ENCODE measurements around the gene ANKRD11. TPM values are rescaled to one million over a fixed set of nuclear protein-coding genes. Genes with fewer than 3 reads are reported as not detected.

The ANKRD11 gene
- total RNA-seq, 2 experiments from 2014 or later: 157 to 175 TPM

- Mint-ChIP-seq H3K4me1 (ENCODE audit: low read depth) (peaks cover 88% of the 10 kb centered on the region), H3K9me3 (ENCODE audit: insufficient read depth) (no peaks in the 10 kb centered on the region), H3K4me3 (peak overlapping the region; percentile 2), H3K27me3 (ENCODE audit: low read depth) (no peaks in the 10 kb centered on the region), H3K36me3 (ENCODE audit: low read depth) (peaks cover 11% of the 10 kb centered on the region), H3K27ac (peak overlapping the region; percentile 80)
- CTCF ChIA-PET: interaction anchor here (1.0 to 2.2 kb wide), 4 partner anchors 57 to 99 kb away, joined by 3 to 6 read pairs (median 4); partner anchors contain the start of gene SPG7
- ATAC-seq (peak; percentile 62), DNase-seq (peak; percentile 73)
- POLR2A ChIA-PET: interaction anchor here (1.2 to 1.6 kb wide), 2 partner anchors 80 to 168 kb away, joined by 3 to 4 read pairs; no protein-coding TSS in a partner anchor
Measured at GRCh38 chr16:89409161-89409711, 81.1 kb downstream of the ANKRD11 start.

DNA sequence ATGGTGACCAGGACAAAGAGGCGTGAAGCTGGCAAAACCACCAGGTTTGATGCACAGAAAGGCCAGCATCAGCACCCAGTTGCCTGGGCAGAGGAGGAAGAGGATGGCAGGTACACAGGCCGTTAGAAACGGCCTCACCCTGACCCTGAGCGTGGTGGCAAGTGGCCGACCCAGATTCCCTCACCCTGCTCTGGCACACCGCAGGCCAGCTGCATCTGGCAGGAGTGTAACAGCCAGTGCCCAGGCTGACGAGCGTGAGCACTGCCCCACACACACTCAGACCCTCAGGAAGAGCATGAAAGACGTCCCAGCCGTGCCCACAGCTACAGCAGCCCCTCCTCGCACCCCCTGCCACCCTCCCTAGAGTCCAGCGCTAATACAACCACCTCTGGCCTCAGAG, 82.0 kb downstream of the ANKRD11 start:
- H3K36me3 Mint-ChIP-seq (ENCODE audit: low read depth): peaks cover 14% of the 10 kb centered on the region
- peak overlapping the region; percentile 59 for H3K4me3 Mint-ChIP-seq
- H3K27ac Mint-ChIP-seq: peak overlapping the region; percentile 80
- ChIA-PET CTCF (interaction anchor here (0.8 to 2.2 kb wide), 5 partner anchors 18 to 100 kb away, joined by 3 to 6 read pairs (median 3); partner anchors contain the start of gene SPG7), POLR2A (interaction anchor here (1.6 kb wide), 1 partner anchor 81 kb away, joined by 4 read pairs; no protein-coding TSS in a partner anchor)
- no peaks in the 10 kb centered on the region for H3K27me3 Mint-ChIP-seq (ENCODE audit: low read depth)
- H3K9me3 Mint-ChIP-seq (ENCODE audit: insufficient read depth): no peaks in the 10 kb centered on the region
- no peak for DNase-seq
- H3K4me1 Mint-ChIP-seq (ENCODE audit: low read depth): peaks cover 88% of the 10 kb centered on the region
- no peak for ATAC-seq

- H3K27ac Mint-ChIP-seq: peak overlapping the region; percentile 80
- POLR2A ChIA-PET: interaction anchor here (1.6 kb wide), 1 partner anchor 82 kb away, joined by 4 read pairs; no protein-coding TSS in a partner anchor
- H3K27me3 Mint-ChIP-seq (ENCODE audit: low read depth): no peaks in the 10 kb centered on the region
- DNase-seq: no peak
- H3K4me1 Mint-ChIP-seq (ENCODE audit: low read depth): peaks cover 89% of the 10 kb centered on the region
- CTCF ChIA-PET: interaction anchor here (0.8 to 2.2 kb wide), 4 partner anchors 18 to 101 kb away, joined by 3 to 6 read pairs (median 4); partner anchors contain the start of gene SPG7
- peak overlapping the region; percentile 59 for H3K4me3 Mint-ChIP-seq
- peaks cover 16% of the 10 kb centered on the region for H3K36me3 Mint-ChIP-seq (ENCODE audit: low read depth)
- ATAC-seq: peak; percentile 6
- H3K9me3 Mint-ChIP-seq (ENCODE audit: insufficient read depth): no peaks in the 10 kb centered on the region
Measured at GRCh38 chr16:89407925-89408300, 82.4 kb downstream of the ANKRD11 start.

DNA sequence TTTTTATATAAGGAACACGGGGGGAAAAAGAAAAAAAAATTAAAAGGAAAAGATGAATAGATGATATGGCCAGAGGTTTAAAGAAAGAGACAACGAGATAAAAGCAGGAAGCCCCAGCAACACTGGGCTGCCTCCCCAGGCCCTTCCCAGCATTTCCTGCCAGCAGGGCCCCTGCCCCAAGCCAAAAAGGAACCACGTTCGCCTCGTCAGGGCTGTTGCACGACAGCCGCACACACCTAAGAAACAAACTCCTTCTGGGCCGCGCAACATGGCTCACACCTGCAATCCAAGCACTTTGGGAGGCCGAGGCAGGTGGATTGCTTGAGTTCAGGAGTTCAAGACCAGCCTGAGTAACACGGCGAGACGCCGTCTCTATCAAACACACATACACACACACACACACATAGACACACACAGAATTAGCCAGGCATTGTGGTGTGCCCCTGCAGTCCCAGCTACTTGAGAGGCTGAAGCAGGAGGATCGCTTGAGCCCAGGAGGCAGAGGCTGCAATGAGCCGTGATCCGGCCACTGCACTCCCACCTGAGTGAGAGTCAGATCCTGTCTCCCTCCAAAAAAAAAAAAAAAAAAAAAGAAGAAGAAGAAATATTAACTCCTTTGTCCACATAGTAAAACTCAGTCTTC, 83.0 kb downstream of the ANKRD11 start:
- H3K27ac Mint-ChIP-seq: peak overlapping the region; percentile 80
- peaks cover 16% of the 10 kb centered on the region for H3K36me3 Mint-ChIP-seq (ENCODE audit: low read depth)
- no peaks in the 10 kb centered on the region for H3K27me3 Mint-ChIP-seq (ENCODE audit: low read depth)
- H3K4me3 Mint-ChIP-seq: peak overlapping the region; percentile 59
- H3K4me1 Mint-ChIP-seq (ENCODE audit: low read depth): peaks cover 88% of the 10 kb centered on the region
- ATAC-seq (peak; percentile 27), DNase-seq (peak; percentile 63)
- ChIA-PET POLR2A (no interaction called here), CTCF (interaction anchor here (0.8 to 1.9 kb wide), 3 partner anchors 19 to 101 kb away, joined by 3 to 6 read pairs (median 3); partner anchors contain the start of gene SPG7)
- H3K9me3 Mint-ChIP-seq (ENCODE audit: insufficient read depth): no peaks in the 10 kb centered on the region

- Mint-ChIP-seq H3K27me3 (ENCODE audit: low read depth) (no peaks in the 10 kb centered on the region), H3K4me3 (no peak overlapping the region), H3K27ac (peak overlapping the region; percentile 80), H3K9me3 (ENCODE audit: insufficient read depth) (no peaks in the 10 kb centered on the region), H3K36me3 (ENCODE audit: low read depth) (peaks cover 16% of the 10 kb centered on the region), H3K4me1 (ENCODE audit: low read depth) (peaks cover 92% of the 10 kb centered on the region)
- ChIA-PET CTCF (no interaction called here), POLR2A (no interaction called here)
- ATAC-seq (no peak), DNase-seq (no peak)
Measured at GRCh38 chr16:89406277-89406888, 84.0 kb downstream of the ANKRD11 start.

DNA sequence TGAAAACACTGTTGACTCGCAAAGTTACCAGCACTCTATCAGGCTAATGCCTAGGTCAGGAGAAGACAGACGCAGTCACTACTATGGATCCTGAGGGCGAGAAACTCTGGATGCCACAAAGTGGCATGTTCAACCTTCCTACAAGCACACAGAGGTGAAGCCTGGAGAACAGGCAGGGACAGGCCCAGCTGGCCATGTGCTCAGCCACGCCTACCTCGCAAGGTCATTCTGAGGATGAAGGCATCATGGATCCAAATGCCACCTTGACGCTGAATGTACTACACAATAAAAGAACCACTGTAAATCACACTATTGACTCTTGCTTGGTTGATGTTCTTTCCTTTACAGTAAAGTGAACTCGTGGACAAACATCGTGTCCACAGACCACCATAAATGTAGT, 85.8 kb downstream of the ANKRD11 start:
- no peaks in the 10 kb centered on the region for H3K27me3 Mint-ChIP-seq (ENCODE audit: low read depth)
- no peak for DNase-seq
- POLR2A ChIA-PET: no interaction called here
- no peak for ATAC-seq
- CTCF ChIA-PET: no interaction called here
- H3K4me1 Mint-ChIP-seq (ENCODE audit: low read depth): peaks cover 78% of the 10 kb centered on the region
- H3K4me3 Mint-ChIP-seq: no peak overlapping the region
- H3K9me3 Mint-ChIP-seq (ENCODE audit: insufficient read depth): no peaks in the 10 kb centered on the region
- peaks cover 14% of the 10 kb centered on the region for H3K36me3 Mint-ChIP-seq (ENCODE audit: low read depth)
- peak overlapping the region; percentile 69 for H3K27ac Mint-ChIP-seq

DNA sequence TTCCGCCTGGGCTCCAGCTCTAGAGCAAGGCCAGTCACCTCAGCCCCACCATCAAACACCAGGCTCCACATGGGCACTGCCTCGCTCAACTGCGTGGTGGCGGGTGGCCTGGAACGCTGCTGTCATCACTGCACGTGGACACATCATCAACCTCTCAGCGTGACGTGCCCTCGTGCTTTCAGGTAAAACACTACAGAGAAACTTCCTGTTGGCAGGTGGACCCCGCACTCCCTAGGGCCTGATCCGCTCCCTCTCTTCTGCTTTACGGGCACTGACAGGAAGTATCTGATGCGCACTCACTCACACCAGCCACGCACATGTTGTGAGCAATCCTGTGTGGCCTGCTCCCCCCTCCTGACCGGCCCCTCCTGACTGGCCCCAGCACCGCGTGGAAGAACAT, 87.4 kb downstream of the ANKRD11 start:
- no peaks in the 10 kb centered on the region for H3K9me3 Mint-ChIP-seq (ENCODE audit: insufficient read depth)
- DNase-seq: peak; percentile 47
- H3K27me3 Mint-ChIP-seq (ENCODE audit: low read depth): no peaks in the 10 kb centered on the region
- ChIA-PET POLR2A (no interaction called here), CTCF (no interaction called here)
- H3K4me1 Mint-ChIP-seq (ENCODE audit: low read depth): peaks cover 71% of the 10 kb centered on the region
- peak overlapping the region; percentile 65 for H3K27ac Mint-ChIP-seq
- peaks cover 22% of the 10 kb centered on the region for H3K36me3 Mint-ChIP-seq (ENCODE audit: low read depth)
- peak overlapping the region; percentile 36 for H3K4me3 Mint-ChIP-seq
- peak; percentile 40 for ATAC-seq

GRCh38 chr16:89401641-89402445, 88.5 kb downstream of the ANKRD11 start:
- H3K36me3 Mint-ChIP-seq (ENCODE audit: low read depth): peaks cover 23% of the 10 kb centered on the region
- CTCF ChIA-PET: no interaction called here
- POLR2A ChIA-PET: interaction anchor here (0.6 kb wide), 1 partner anchor 1941 kb away, joined by 4 read pairs; no protein-coding TSS in a partner anchor
- H3K27me3 Mint-ChIP-seq (ENCODE audit: low read depth): no peaks in the 10 kb centered on the region
- H3K4me3 Mint-ChIP-seq: no peak overlapping the region
- H3K4me1 Mint-ChIP-seq (ENCODE audit: low read depth): peaks cover 62% of the 10 kb centered on the region
- no peak for ATAC-seq
- H3K9me3 Mint-ChIP-seq (ENCODE audit: insufficient read depth): no peaks in the 10 kb centered on the region
- H3K27ac Mint-ChIP-seq: peak overlapping the region; percentile 25
- no peak for DNase-seq

DNA sequence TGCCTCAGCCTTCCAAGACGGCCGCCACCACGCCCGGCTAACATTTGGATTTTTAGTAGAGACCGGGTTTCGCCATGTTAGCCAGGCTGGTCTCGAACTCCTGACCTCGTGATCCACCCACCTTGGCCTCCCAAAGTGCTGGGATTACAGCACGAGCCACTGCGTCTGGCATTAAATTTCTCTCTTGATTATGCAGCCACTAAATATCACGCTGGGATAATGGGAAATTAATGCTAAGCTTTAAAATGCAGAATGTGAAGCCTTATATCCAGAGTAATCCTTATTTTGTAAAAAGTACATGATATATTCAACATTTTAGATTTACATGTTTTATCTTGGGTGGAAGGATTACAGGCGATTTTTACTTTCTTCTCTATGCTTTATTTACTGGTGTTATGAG, 89.2 kb downstream of the ANKRD11 start:
- Mint-ChIP-seq H3K36me3 (ENCODE audit: low read depth) (peaks cover 23% of the 10 kb centered on the region), H3K9me3 (ENCODE audit: insufficient read depth) (no peaks in the 10 kb centered on the region), H3K4me3 (no peak overlapping the region), H3K4me1 (ENCODE audit: low read depth) (peaks cover 59% of the 10 kb centered on the region), H3K27me3 (ENCODE audit: low read depth) (no peaks in the 10 kb centered on the region), H3K27ac (no peak overlapping the region)
- CTCF ChIA-PET: no interaction called here
- ATAC-seq: no peak
- no peak for DNase-seq
- POLR2A ChIA-PET: no interaction called here

DNA sequence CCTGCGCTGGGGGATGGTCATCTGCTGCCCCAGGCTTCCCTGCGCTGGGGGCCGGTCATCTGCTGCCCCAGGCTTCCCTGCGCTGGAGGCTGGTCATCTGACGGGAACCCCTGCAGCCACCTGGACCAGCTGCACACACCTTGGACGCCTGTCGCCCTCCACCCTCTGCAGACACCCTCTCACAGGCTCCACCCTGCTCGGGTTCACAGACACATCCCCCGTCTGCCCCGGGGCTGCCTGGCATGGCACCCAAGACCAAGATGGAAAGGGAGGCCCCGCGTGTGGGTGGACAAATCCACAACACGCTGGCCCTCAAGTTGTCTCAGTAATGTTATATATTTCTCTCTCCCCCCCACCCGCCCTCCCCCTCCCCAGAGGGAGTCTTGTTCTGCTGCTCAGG, 89.6 kb downstream of the ANKRD11 start:
- CTCF ChIA-PET: no interaction called here
- H3K36me3 Mint-ChIP-seq (ENCODE audit: low read depth): peaks cover 23% of the 10 kb centered on the region
- no peak overlapping the region for H3K4me3 Mint-ChIP-seq
- no peak for ATAC-seq
- H3K4me1 Mint-ChIP-seq (ENCODE audit: low read depth): peaks cover 56% of the 10 kb centered on the region
- no peak for DNase-seq
- H3K27me3 Mint-ChIP-seq (ENCODE audit: low read depth): no peaks in the 10 kb centered on the region
- no peak overlapping the region for H3K27ac Mint-ChIP-seq
- POLR2A ChIA-PET: no interaction called here
- no peaks in the 10 kb centered on the region for H3K9me3 Mint-ChIP-seq (ENCODE audit: insufficient read depth)

DNA sequence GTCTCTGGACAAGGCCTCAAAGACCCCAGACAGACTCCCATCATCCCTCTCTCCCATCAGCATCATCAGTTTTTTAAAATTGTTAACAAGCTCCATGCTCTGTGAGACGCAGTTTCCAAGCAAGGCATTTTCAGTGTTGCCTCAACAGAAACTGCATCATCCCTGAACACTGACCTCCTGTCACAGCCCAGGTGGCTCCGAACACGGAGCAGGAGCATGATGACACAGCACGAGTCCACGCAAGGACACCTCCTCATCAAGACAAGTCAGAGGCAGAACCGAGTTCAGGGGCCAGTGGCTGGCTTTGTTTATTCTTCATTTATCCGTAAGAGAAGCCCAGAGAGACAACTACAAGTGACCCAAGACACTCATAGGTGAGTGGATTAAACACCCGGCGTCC, 91.4 kb downstream of the ANKRD11 start:
- CTCF ChIA-PET: no interaction called here

More for the DNA sequence above, 91.4 kb downstream of the ANKRD11 start:
- Mint-ChIP-seq H3K27ac (peak overlapping the region; percentile 74), H3K9me3 (ENCODE audit: insufficient read depth) (no peaks in the 10 kb centered on the region), H3K4me3 (no peak overlapping the region), H3K4me1 (ENCODE audit: low read depth) (peaks cover 51% of the 10 kb centered on the region), H3K27me3 (ENCODE audit: low read depth) (no peaks in the 10 kb centered on the region), H3K36me3 (ENCODE audit: low read depth) (peaks cover 19% of the 10 kb centered on the region)
- POLR2A ChIA-PET: no interaction called here
- ATAC-seq (no peak), DNase-seq (no peak)

All from activated CD8-positive, alpha-beta T cell treated with anti-CD3 and anti-CD28 coated beads, Interleukin-2, amount 10 ng/mL, durations not matched to agents 7 days and 5 days (primary cell).